Gastrocnemius medialis (tissue), 4 donors: ENCODE data around the gene FBXL17. TPM values are rescaled to one million over a fixed set of nuclear protein-coding genes. Genes with fewer than 3 reads are reported as not detected.

ENCODE experiments used
- ATAC-seq, 2 donors: fragments of 150-250 bp; one replicate each; pipeline ENCODE4 v1.9.1; 2016
- DNase-seq, 2 donors: peaks; one replicate each; pipeline ENCODE4 v3.0.0-alpha.2; 2019
- H3K27ac ChIP-seq, 4 donors: fragments of 200-600 bp; sonication (generic); 1 replicate in 1 of 4; 2 replicates in 3 of 4; pipeline ENCODE4 v1.5.1; 2016 to 2018; ENCODE audit warnings: mild to moderate bottlenecking in 2 of 4, moderate library complexity in 1 of 4
- H3K27me3 ChIP-seq, 3 donors: fragments of 200-600 bp; sonication (generic) in 2 of 3; 1 replicate in 1 of 3; 2 replicates in 2 of 3; pipeline versions ENCODE4 v1.5.1 to v1.6.0; 2016 to 2019; ENCODE audit warnings: mild to moderate bottlenecking in 1 of 3, moderate library complexity in 1 of 3
- H3K36me3 ChIP-seq, 2 donors: fragments of 200-600 bp; sonication (generic) in 1 of 2; one replicate each; pipeline ENCODE4 v1.5.1; 2017 to 2018
- H3K4me1 ChIP-seq, 2 donors: fragments of 200-600 bp; sonication (generic) in 1 of 2; one replicate each; pipeline ENCODE4 v1.5.1; 2016 to 2017; ENCODE audit warnings: mild to moderate bottlenecking in 2 of 2
- H3K4me3 ChIP-seq, 4 donors: fragments of 200-600 bp; sonication (generic) in 3 of 4; 1 replicate in 1 of 4; 2 replicates in 3 of 4; pipeline ENCODE4 v1.5.1; 2016 to 2019; ENCODE audit warnings: mild to moderate bottlenecking in 2 of 4
- H3K9me3 ChIP-seq, 3 donors: fragments of 200-600 bp; sonication (generic) in 2 of 3; 1 replicate in 1 of 3; 2 replicates in 2 of 3; pipeline ENCODE4 v1.5.1; 2016 to 2019
- POLR2A ChIP-seq, 2 donors: fragments of 450-650 bp; IDR thresholded peaks; one replicate each; pipeline ENCODE4 v1.6.1; 2017; ENCODE audit warnings: antibody characterized with exemption in 2 of 2, mild to moderate bottlenecking in 2 of 2, moderate library complexity in 2 of 2
- in situ Hi-C, 4 donors: fragments of 200-750 bp; cut with MboI; loops; one replicate each; pipeline versions ENCODE4 v1.15.0 to v1.8.0; 2017; ENCODE audit warnings: low sequenced_read_pairs in 4 of 4
- intact Hi-C: fragments of 100-400 bp; cut with DNase I; formaldehyde crosslinking; loops from one replicate; pipeline ENCODE4 v1.15.1; 2023; ENCODE audit warnings: low total_unique reads
- total RNA-seq, 4 donors: library from RNA; depleted of rRNA; stranded (reverse); fragments of >200 nt; gene quantifications; one replicate each; pipeline versions ENCODE4 v1.1.0 to v1.2.3, GENCODE V29; 2016
- TF ChIP-seq, protein P1 (sequence below), 5 experiments: fragments of 450-650 bp in 3 of 5; fragments of 200-600 bp in 2 of 5; sonication (generic) in 2 of 5; IDR thresholded peaks in 4 of 5; conservative IDR thresholded peaks in 1 of 5; 1 replicate in 4 of 5; 2 replicates in 1 of 5; pipeline ENCODE4 v1.5.1; 2016 to 2019; ENCODE audit warnings: antibody characterized with exemption in 5 of 5, mild to moderate bottlenecking in 3 of 5, moderate library complexity in 3 of 5

Gene FBXL17
- total RNA-seq, 4 donors from 2014 or later, result 23.3 to 33.4 (median 26.9) TPM

DNA sequence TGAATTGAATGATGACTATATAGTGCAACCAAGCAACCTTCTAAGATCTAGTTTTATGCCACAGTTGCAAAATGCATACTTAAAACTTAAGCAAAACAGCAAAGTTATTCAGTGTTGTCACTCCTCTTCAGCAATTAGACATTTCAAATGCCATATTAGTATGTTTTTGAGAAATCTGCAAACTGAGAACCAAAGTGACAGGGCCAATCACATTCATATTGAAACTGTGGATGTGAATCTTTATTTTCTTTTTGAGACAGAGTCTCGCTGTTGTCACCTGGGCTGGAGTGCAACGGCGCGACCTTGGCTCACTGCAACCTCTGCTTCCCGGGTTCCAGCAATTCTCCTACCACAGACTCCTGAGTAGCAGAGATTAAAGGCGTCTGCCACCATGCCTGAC lies 461.9 kb downstream of the FBXL17 start:
- TF ChIP-seq POLR2A (IDR thresholded peaks at IDR 0.05), result no peak
- TF ChIP-seq, protein P1, sequence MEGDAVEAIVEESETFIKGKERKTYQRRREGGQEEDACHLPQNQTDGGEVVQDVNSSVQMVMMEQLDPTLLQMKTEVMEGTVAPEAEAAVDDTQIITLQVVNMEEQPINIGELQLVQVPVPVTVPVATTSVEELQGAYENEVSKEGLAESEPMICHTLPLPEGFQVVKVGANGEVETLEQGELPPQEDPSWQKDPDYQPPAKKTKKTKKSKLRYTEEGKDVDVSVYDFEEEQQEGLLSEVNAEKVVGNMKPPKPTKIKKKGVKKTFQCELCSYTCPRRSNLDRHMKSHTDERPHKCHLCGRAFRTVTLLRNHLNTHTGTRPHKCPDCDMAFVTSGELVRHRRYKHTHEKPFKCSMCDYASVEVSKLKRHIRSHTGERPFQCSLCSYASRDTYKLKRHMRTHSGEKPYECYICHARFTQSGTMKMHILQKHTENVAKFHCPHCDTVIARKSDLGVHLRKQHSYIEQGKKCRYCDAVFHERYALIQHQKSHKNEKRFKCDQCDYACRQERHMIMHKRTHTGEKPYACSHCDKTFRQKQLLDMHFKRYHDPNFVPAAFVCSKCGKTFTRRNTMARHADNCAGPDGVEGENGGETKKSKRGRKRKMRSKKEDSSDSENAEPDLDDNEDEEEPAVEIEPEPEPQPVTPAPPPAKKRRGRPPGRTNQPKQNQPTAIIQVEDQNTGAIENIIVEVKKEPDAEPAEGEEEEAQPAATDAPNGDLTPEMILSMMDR (IDR thresholded peaks at IDR 0.05 in 4 of 5, conservative IDR thresholded peaks at IDR 0.05 in 1 of 5), result no peak
- Histone ChIP-seq H3K4me1 (no peaks in the 10 kb centered on the region), H3K36me3 (no peaks in the 10 kb centered on the region), H3K27ac (no peak overlapping the region), H3K27me3 (no peaks in the 10 kb centered on the region), H3K4me3 (no peak overlapping the region), H3K9me3 (no peaks in the 10 kb centered on the region)
- in situ Hi-C loops, result no loop called here
- intact Hi-C loops, result no loop called here
- no peak for ATAC-seq
- no peak for DNase-seq

DNA sequence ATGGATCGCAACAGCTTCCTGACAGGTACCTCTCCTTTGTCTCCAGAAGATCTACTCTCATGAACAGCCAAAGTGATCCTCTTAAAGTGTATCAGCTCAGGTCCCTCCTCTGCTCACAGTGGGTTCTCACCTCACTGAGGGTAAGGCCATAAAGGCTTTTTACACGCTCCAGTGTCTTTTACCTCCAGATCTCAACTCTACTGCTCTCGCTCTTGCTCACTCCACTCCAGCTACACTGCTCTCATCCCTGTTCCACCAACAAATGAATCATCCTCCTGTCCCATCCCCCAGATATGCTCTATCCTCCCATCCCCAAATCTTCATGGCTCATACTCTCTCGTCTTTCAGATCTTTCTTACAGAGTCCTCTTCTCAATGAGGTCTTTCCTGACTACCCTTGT lies 462.5 kb downstream of the FBXL17 start:
- Histone ChIP-seq H3K4me1 (no peaks in the 10 kb centered on the region), H3K27ac (no peak overlapping the region), H3K27me3 (no peaks in the 10 kb centered on the region), H3K36me3 (no peaks in the 10 kb centered on the region), H3K9me3 (no peaks in the 10 kb centered on the region), H3K4me3 (no peak overlapping the region)
- no peak for DNase-seq
- no peak for ATAC-seq
- in situ Hi-C loops (no loop called here), intact Hi-C loops (no loop called here)
- no peak for TF ChIP-seq POLR2A (IDR thresholded peaks at IDR 0.05)
- TF ChIP-seq, protein P1 (IDR thresholded peaks at IDR 0.05 in 4 of 5, conservative IDR thresholded peaks at IDR 0.05 in 1 of 5), result no peak

DNA sequence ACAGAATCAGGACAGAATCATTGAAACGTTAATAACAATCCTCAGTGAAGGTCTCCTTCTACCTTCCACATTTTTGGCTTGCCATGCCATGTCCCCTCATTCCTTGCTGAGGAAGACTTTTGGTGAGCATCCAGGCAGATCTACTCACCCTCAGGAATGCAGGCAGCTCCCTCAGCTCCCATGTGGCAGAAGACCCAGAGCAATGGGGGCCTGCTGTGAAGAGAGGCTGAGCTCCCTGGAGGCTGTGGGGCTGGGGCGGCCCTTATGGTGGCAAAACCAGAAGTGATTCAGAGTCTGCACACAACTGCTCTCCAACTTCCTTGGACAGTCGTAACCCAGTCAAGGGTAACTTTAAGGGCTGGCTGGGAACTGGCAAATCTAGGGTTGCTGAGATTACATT lies 463.9 kb downstream of the FBXL17 start:
- TF ChIP-seq, protein P1 (IDR thresholded peaks at IDR 0.05 in 4 of 5, conservative IDR thresholded peaks at IDR 0.05 in 1 of 5), result no peak
- TF ChIP-seq POLR2A (IDR thresholded peaks at IDR 0.05), result no peak
- H3K27ac ChIP-seq, result no peak overlapping the region
- intact Hi-C loops (no loop called here), in situ Hi-C loops (no loop called here)
- H3K9me3 ChIP-seq, result no peaks in the 10 kb centered on the region
- DNase-seq (no peak), ATAC-seq (no peak)
- H3K4me3 ChIP-seq, result no peak overlapping the region
- H3K36me3 ChIP-seq, result no peaks in the 10 kb centered on the region
- no peaks in the 10 kb centered on the region for H3K4me1 ChIP-seq
- no peaks in the 10 kb centered on the region for H3K27me3 ChIP-seq

DNA sequence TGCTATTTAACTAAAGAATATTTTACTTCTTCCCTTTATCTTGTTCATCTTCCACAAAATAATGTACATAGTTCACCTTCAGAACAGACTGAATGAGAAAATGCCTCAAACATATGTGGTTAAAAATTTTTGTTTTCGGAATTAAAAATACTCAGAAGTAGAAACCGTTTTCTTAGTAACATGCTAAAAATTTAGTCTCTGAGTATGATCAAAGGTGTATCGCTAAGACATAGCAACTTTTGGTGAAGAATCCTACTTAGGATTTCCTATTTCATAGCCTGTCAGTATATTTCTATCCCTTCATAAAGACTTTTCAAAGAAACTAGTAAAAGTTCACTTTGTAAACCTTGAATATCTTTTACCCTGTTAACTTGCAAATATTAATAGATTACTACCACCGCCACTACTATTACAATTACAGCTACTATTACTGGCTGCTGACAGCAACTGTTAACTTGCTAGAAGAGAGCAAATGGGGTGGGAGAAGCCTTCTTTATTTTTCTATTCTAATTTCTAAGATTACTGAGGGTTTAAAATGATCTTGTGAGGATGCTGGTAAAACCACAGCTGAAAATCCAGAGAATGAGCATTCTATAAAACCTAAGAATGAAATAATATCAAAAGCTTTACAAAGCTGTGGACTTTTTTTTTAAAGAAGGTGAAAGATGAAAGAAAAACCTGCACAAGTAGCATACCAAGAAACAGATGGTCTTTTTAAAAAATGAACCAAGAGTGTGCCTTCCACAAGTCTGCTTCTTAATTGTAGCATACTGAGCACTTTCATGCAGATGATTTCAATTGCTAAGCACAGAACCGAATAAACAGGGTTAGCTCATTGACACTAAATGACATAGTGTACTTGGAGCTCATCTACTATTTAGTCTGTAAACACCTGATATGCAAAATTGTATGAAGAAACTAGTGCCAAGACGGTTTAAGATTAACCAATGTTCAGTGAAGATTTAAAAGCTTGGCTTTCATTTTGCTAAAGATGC lies 464.9 kb downstream of the FBXL17 start:
- ATAC-seq, result no peak
- no peaks in the 10 kb centered on the region for H3K9me3 ChIP-seq
- intact Hi-C loops (no loop called here), in situ Hi-C loops (no loop called here)
- TF ChIP-seq POLR2A (IDR thresholded peaks at IDR 0.05), result no peak
- TF ChIP-seq, protein P1 (IDR thresholded peaks at IDR 0.05 in 4 of 5, conservative IDR thresholded peaks at IDR 0.05 in 1 of 5), result no peak
- no peak for DNase-seq
- no peaks in the 10 kb centered on the region for H3K36me3 ChIP-seq
- no peaks in the 10 kb centered on the region for H3K4me1 ChIP-seq
- H3K4me3 ChIP-seq, result no peak overlapping the region
- H3K27me3 ChIP-seq, result no peaks in the 10 kb centered on the region
- no peak overlapping the region for H3K27ac ChIP-seq
